ENCODE data around the gene U2AF1.
"Not testable (repeated sequence)": the region's sequence is repeated elsewhere in the genome, so short reads cannot be mapped to it uniquely, and the experiment has no call there.

The U2AF1 gene

DNA sequence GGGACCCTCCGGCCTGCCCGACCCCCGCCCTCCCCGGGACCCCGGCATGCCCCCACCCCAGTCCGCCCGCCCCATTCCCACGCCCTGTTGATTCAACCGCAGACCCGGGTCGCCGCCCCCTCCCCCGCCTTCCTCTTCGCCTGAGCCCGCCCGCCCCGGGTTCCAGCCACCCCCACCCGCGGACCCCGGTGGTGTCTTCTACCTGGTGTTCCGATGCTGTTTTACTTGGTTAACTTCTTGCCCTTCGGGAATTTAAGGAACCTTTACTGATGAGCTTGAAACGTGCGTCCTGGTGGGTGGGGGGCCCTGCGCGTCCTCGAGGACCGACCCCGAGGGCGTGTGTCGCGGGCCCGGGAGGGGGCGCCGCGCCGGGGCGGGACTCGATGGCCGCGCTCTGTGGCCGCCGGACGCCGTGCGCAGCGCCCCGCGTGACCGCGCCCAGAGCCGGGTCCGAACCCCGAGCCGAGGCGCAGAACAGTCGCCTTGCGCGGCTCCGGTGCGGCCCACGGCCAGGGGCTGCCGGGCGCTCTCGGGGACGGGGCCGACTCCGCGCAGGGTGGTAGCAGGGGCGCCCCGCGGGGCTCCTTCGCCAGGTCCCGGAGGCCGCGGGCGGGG lies 31.2 kb downstream of the U2AF1 start:
- DNase-seq: not testable (repeated sequence)

DNA sequence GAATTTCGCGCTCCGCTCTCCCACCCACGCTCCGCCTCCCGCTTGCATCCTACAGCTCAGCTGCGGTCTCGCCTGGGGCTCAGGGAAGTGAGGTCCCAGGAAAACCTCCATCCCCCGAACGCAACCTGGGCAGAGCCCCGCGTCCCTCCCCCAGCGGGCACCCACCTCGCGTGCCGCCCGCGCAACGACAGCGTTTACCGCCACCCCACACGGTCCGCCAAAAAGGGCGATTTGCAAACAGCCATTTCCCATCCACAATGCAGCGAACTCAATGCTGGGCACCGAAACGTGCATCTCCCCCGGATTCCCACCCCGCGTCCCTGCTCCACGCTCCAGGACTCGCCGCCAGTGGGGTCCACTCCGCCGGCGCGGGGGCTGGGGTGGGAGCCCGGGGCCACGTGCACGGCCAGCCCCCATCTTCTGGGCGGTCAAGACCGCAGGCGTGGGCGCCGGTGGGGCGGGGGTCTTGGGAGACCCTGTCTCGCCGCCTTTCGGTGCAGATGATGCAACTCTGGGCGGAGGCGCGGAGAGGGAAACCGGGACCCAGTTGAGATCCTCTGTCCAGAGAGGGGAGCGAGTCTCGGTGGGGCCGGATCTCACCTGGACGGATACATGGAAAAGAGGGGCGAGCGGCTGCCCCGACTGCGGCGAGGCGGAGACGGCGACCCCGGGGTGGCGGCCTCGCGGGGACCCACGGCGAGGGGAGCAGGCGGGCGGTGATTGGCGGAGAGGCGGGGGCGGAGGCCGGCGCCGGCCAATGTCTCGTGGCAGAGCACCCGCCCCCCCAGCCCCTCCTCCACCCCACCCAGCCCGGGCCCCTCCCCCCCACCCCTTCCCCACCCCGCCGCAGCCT lies 32.0 kb downstream of the U2AF1 start, which contains the start of gene CBS:
TSS of gene CBS (minus strand) at position 666 of the 853 bp plus-strand sequence. CDS start 3,642 bp downstream, outside the sequence.
- not testable (repeated sequence) for DNase-seq

DNA sequence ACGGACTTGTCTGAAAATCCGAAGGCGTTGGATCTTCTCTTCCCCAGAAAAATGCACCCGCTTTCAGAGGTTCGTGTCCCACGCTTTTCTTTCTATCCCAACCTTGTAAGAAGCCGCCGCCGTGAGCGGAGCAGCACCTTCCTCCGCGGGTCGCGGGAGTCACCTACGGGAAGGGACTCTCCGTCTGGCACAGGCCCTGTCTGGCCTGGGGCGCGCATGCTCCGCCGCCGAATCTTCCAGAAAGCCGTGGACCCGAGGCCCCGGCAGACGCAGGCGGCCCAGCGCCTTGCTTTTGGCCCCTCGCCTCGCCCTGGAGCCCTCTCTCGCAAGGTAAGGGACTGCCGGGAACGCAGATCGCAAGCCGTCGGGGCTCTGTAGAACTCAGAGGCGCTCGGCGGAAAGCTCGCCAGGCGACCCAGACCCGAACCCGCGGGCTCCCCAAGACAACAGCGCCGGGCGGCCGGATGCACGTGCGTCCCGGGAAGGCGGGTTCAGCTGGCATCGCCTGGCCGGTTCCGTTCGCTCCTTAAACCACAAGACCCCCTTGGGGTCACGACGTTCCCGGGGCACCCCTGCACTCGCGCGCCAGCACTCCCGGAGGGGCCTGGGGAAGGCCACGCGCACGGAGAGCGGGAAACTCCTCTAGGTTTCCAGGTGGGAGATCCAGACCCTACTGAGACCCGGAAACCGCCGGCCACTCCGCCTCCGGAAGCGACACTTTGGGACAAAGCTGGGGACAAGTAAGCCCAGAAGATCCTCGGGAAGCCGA lies 32.8 kb downstream of the U2AF1 start:
- DNase-seq: not testable (repeated sequence)

DNA sequence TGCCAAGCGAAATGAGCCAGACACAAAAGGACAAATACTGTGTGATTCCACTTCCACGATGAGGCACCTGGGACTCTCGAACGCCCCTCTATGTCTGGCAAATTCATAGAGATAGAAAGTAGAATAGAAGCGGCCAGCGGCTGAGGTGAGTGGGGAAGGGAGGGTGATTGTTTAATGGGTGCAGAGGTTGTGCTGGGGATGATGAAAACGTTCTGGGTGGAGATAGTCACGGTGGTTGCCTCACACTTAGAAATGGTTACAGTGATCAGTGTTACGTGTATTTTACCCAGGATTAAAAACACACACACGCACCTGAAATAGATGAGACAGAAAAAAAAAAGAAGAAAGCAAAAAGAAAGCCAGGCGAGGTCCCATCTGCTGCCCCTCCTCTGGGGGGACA lies 34.6 kb downstream of the U2AF1 start:
- DNase-seq: not testable (repeated sequence)

DNA sequence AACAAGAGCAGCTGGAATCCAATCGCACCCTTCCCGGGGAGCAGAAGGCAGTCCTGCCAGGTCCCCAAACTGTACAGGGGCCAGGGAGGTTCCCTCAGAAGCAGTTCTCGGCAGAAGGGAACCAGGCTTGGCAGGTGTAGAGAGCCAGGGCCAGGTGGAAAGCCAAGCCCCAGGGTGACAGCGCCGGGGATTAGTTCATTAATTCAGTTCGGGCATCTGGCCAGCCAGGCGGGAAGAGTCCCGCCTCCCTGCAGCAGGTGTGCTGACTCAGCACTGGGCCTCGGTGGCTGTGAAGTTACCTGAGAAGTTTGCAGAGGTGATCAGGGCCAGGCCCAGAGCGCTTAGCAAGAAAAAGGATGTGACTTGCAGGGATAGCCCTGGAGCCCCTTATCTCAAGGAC lies 37.7 kb downstream of the U2AF1 start:
- DNase-seq: not testable (repeated sequence)

DNA sequence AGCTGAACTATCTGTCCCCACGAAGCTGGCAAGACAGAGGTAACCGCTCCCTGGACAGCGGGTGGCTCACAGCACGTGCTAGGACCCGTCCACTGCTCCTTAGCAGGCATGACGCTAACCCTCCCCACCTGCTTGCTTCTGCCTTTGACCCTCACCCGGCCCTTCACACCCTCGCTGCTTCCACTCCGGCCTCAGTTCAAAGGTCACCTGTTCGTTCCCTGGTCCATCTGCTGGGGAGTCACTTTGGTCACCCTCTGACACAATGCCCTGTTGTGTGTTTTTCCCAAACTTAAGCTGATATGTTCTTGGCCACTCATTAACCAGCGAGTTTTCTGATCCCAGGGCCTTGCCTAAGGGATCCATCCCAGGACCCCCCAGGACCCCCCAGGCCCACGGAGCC lies 39.3 kb downstream of the U2AF1 start:
- DNase-seq: not testable (repeated sequence)

DNA sequence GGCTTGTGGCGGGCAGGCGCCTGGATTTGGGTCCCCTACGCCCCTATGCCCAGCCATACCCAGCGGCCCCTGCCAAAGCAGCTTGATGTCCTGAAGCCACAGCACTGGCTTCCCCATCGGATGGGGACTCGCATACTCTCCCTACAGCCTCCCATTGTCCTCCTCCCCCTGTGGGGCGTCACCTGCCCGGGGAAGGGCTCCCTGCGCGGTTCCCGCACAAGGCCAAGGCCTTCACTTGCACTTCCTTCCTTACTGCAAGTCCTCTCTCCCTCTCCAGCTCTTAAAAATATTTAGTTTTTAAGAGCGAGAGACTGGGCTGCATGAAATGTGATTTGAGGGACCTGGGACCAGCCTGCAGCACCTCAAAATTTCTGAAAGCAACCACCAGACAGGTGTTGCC lies 40.7 kb downstream of the U2AF1 start:
- DNase-seq: not testable (repeated sequence)

DNA sequence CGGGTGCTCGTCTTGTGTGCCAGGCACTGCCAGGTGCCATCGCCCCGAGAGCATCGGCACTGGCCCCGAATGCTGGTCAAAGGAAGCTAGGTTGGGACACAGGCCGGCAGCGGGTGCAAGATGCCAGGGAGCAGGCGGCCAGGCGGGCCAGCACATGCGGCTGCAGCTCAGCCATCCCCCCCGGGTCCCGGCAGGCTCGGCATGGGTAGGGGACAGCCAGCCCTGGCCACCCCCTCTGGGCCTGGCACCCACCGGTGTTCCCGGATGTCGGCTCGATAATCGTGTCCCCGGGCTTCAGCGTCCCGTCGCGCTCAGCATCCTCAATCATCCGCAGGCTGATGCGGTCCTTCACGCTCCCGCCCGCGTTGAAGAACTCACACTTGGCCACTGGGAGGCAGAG lies 41.4 kb downstream of the U2AF1 start:
- DNase-seq: not testable (repeated sequence)

DNA sequence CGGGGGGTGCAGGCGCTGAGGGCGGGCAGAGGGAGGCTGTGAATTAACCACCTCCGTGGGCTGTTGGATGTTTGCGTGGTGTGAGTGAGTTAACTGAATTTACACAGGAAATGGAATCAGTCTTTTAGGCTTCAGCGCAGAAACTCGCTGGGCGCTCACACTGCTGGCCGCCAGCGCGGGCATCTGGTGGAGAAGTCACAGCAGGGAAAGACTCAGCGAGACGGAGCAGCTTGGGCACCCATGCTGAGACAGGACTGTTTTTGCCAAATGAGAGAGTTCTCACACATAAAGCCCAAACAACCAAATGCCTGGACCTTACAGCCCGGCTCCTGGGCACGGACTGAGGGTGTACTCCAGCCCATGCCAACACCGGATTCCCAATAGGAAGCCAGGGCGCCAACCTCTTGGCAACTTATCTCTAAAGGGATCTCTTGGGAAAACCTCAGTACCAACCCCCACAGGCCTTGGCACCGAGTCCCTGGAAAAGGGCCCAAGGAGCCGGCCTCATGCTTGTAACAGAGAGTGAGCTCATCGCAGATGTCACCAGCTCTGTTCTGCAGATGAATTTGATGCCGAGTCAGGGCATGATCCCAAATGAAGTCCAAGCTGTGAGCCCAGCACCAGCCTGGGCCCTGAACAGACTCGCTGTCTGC lies 43.0 kb downstream of the U2AF1 start:
- not testable (repeated sequence) for DNase-seq

DNA sequence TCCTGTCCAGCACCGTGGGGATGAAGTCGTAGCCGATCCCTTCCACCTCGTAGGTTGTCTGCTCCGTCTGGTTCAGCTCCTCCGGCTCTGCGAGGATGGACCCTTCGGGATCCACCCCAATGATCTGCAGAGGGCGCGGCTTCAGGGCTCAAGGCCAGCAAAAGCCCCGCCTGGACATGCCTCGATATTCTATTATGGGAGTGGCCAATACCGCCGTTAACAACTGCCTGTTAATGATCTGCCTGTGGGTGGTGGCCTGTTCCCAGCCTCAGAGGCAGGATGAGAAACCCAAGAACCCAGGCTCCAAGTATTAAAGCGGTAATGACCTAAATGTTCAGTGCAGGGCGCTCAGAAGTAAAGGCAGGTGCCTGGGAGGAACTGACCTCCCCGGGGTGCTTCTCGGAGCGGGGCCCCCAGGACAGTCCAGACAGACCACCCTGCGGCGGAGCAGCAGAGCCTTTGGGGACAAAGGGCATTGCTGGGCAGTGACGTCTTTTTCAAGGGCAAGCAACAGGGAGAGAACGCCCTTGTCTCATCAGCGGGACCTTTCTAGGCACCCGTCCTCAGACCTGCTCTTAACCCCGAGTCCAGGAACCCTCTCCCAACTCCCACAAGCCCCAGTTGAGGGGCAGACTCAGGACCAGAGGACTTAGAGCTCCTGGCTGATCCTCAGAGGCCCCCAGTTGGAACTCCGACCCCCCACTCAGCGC lies 44.3 kb downstream of the U2AF1 start:
- not testable (repeated sequence) for DNase-seq

DNA sequence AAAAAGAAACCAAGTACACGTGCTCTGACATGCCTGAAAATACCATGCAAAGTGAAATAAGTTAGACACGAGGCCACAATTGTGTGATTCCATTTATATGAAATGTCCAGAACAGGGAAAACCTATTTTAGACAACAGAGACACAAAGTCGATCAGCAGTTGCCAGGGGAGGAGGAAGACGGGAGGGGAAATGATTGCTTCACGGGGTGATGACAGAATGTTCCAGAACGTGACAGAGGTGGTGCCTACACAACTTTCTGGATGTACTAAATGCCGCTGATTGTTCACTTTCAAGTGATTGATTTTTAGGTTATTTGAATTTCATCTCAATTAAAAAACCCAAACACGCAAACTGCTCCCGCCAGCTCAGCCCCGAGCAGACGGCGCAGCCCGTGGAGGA lies 54.3 kb downstream of the U2AF1 start:
- not testable (repeated sequence) for DNase-seq

DNA sequence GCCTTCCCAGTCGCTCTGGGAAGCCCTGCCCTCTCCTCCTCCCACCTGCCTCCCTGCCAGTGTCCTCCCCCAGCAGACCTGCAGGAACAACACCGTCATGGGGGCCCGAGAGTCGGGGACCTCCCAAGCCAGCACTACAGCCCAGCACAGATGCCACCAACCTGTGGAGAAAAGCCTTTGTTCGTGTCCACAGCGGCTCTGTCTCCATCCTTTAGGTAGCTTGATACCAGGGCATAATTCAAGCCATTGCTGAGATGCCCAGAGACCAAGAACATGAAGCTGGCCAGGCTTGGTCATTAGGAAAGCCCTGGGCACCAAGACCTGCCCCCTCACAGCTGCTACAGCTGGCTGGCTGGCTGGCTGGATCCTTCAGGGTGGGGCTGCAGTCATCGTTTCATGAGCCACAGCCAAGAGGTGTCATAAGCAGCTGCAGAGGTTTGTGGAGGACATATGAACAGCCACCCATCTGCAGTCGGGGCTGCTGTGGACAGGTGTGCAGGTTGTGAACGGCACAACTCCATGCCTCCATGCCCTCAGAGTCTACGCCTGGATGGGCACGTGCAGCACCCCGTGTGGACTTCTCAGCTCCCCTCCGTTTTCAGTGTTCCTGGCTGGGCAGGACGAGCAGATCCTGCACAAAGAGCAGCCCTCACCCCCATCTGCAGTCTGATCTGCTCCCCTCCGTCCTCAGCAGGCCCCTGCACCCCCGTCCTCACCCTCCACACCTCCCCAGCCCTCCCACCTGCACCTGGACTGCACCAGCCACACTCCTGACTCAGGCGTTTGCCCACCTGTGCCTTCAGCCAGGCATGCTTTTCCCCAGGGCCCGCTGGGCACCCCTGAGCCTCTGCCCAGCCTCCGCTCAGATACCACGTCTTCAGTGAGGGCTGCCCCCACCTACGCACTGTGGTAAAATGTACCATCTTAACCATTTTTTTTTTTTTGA lies 61.2 kb downstream of the U2AF1 start:
- not testable (repeated sequence) for DNase-seq

DNA sequence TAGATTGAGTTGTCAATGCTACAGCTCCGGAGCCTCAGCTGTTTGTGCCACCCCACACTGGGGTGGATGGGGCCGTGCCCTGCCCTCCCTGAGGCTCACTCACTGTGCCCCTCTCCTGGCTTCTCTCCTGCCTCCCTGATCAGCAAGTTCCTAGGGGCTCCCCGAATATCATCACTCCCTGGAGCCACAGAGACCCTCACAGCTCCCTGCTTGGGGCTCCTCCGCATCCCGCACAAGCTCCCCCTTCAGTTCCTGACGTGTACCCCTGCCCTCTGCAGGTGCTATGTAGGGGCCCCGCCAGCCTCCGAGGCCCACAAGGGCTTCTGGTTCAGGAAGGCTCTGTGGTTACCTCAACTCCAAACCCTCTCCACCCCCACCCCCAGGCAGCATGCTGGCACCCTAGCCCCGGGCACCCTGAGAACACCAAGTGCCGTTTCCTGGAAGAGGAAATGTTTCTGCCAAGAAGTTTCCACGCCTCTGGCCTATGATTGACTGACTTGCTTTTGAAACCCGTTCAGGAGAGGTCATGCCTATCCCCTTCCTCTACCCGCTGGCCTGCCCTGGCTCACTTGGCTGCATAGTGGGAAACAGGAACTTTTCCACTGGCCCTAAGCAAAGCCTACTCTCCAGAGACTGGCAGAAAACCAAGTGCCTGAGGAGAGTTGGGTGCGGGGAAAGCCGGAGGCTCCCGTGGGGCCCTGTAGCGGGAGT lies 62.0 kb downstream of the U2AF1 start:
- DNase-seq: not testable (repeated sequence)

DNA sequence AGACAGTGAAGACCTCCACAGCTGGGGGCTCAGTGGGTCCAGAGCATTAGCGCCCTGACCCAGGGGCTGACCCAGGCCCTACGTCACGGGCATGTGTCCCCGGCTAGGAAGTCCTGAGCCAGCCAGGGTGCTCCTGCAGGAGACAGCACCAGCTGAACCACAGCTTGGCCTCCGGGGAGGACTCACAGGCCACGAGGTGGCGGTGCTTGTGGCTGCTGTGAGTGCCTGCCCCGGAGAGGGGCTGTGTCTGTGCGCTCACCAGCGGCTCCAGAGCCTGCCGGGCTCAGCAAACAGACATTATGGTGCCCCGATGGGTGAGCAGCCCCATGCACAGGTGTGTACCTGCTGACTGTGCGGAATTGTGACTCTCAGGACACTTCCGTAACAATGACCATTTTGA lies 62.8 kb downstream of the U2AF1 start:
- not testable (repeated sequence) for DNase-seq

DNA sequence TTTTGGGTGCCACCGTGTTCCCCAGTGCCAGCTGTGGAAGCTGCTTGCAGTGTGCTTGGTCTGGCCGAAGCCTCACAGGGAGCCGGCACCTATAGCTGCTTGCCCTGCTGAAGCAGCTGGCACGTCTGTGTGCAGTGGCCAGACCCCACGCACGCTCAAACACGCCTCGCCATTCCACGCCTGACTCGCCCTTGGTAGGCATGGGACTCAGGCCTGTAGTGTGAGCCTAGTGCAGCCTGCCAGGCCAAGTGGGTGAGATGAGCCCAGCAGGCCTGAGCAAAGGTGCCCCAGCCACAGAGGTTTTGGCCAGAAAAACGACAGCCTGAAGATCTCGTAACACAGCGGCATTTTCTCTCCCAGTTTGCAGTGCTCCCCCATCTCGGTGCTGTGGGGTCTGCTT lies 64.1 kb downstream of the U2AF1 start:
- DNase-seq: not testable (repeated sequence)

Measured in stimulated activated CD4-positive, alpha-beta T cell treated with anti-CD3 and anti-CD28 coated beads, Interleukin-1b, Interleukin-23, amount 100 ng/mL, for 48 hours (primary cell).